PFSK-1 (cell line): Measurements from ENCODE around the gene SEMA6C.

Experiments used
- FOXP2 ChIP-seq: optimal IDR thresholded peaks from 2 replicates; pipeline ENCODE3; 2011; ENCODE audit warnings: borderline replicate concordance, control low read depth, inconsistent platforms; ENCODE audit not compliant: insufficient read depth; ENCODE audit errors: extremely low read length, extremely low read depth
- POLR2AphosphoS5 ChIP-seq: IDR thresholded peaks from 2 replicates; pipeline ENCODE4 v1.6.1; 2012; ENCODE audit warnings: low read depth, mild to moderate bottlenecking, control low read depth, low read length, moderate library complexity
- SIN3A ChIP-seq: IDR thresholded peaks from 2 replicates; pipeline ENCODE4 v1.6.1; 2012; ENCODE audit warnings: mild to moderate bottlenecking, low read length, moderate library complexity, borderline replicate concordance; ENCODE audit not compliant: insufficient read depth
- TAF1 ChIP-seq: IDR thresholded peaks from 2 replicates; pipeline ENCODE4 v1.6.1; 2012; ENCODE audit warnings: low read length, control low read depth, borderline replicate concordance; ENCODE audit not compliant: insufficient read depth
- TF ChIP-seq, protein P1 (sequence below), 2 experiments: IDR thresholded peaks; 2 replicates each; pipeline versions ENCODE4 v1.6.1 to v1.8.0; 2011 to 2012; ENCODE audit warnings: low read depth in 2 of 2, low read length in 2 of 2, control low read depth in 1 of 2, inconsistent platforms in 1 of 2, mild to moderate bottlenecking in 1 of 2, moderate library complexity in 1 of 2; ENCODE audit not compliant: insufficient read depth in 1 of 2

The SEMA6C gene

DNA sequence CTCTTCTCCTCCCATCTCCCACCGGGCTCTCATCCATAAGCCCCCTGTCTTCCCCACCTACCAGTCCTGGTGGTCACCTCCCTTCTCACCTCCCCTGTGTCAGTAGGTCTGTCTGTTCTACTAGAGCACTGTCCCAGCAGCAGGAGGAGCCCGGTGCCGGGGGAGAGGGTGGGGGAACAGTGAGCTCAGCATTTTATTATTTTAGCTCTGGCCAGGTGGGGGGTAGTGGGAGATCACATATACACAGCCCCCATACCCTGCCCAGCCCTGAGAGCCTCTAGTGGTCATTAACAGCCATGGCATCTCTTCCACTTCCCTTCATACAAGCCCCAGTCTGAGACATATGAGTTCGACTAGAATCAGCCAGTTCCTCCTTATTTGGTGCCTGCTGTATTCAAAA, 29.4 kb upstream of the SEMA6C start, which contains the start of gene TMOD4:
Gene TMOD4, minus strand, starts transcription at position 119 of the 400 bp plus-strand sequence. CDS start 1,106 bp downstream, outside the sequence.
- TF ChIP-seq, protein P1, sequence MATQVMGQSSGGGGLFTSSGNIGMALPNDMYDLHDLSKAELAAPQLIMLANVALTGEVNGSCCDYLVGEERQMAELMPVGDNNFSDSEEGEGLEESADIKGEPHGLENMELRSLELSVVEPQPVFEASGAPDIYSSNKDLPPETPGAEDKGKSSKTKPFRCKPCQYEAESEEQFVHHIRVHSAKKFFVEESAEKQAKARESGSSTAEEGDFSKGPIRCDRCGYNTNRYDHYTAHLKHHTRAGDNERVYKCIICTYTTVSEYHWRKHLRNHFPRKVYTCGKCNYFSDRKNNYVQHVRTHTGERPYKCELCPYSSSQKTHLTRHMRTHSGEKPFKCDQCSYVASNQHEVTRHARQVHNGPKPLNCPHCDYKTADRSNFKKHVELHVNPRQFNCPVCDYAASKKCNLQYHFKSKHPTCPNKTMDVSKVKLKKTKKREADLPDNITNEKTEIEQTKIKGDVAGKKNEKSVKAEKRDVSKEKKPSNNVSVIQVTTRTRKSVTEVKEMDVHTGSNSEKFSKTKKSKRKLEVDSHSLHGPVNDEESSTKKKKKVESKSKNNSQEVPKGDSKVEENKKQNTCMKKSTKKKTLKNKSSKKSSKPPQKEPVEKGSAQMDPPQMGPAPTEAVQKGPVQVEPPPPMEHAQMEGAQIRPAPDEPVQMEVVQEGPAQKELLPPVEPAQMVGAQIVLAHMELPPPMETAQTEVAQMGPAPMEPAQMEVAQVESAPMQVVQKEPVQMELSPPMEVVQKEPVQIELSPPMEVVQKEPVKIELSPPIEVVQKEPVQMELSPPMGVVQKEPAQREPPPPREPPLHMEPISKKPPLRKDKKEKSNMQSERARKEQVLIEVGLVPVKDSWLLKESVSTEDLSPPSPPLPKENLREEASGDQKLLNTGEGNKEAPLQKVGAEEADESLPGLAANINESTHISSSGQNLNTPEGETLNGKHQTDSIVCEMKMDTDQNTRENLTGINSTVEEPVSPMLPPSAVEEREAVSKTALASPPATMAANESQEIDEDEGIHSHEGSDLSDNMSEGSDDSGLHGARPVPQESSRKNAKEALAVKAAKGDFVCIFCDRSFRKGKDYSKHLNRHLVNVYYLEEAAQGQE (IDR thresholded peaks at IDR 0.05; ENCODE audit: insufficient read depth in 1 of 2, low read depth in 2 of 2, low read length in 2 of 2): no peak
- TF ChIP-seq TAF1: no peak
- TF ChIP-seq SIN3A: no peak
- TF ChIP-seq POLR2AphosphoS5: no peak
- no peak for TF ChIP-seq FOXP2

DNA sequence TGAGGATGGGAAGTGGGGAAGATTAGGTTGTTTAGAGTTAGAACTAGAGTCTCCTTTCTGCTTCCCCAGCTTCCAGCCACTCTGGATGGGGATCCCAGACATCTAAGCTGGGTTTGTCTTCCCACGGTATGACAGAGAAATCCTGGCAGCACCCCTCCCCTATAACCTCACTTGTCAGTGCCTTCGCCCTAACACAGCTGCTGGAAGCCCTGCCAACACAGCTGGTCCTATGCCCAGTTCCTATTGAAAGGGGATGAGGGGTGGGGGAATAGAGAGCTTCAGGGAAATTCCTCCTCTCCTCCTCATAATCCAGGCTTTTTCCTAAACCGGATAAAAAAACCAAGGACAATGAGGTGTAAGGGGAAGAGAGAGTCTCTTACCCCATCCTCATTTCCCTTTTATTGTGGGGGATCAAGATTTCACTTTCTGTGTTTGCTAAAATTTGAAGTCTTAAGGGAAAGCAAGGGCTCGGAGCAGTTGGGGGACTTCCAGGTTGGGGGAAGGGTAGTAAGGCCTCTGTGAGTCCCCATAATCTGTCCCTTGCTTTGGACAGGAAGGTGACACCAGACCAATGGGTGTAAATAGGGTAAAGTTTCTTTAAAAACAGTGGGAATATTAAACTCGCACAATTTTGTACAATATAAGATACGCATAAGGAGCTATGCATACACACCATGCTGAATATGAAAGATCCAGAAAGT, 28.8 kb upstream of the SEMA6C start:
- no peak for TF ChIP-seq TAF1
- no peak for TF ChIP-seq POLR2AphosphoS5
- TF ChIP-seq, protein P1 (IDR thresholded peaks at IDR 0.05; ENCODE audit: insufficient read depth in 1 of 2, low read depth in 2 of 2, low read length in 2 of 2): no peak
- TF ChIP-seq SIN3A: no peak
- no peak for TF ChIP-seq FOXP2

DNA sequence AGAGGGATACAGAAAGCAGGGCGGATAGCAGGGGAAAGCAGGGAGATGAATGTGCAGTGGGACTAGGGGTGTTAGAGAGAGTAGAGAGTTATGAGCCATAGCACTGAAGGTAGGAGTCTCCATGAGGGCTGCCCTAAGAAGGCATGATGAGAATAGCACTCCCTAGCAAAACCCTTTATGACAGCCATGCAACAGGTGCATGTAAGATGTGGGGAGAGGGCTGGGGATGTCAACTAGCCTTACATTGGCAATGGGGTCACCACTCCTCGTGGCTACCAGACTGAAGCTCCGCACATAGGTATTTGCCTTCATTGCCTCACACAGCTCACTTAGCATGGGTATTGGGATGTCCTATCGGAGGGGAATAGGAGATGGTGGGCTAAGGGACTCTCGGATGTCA, 24.8 kb upstream of the SEMA6C start:
- 0 out of 2 replicates have a peak, but pooled peaks have one; percentile 30 for TF ChIP-seq POLR2AphosphoS5
- TF ChIP-seq, protein P1 (IDR thresholded peaks at IDR 0.05; ENCODE audit: insufficient read depth in 1 of 2, low read depth in 2 of 2, low read length in 2 of 2): no peak

DNA sequence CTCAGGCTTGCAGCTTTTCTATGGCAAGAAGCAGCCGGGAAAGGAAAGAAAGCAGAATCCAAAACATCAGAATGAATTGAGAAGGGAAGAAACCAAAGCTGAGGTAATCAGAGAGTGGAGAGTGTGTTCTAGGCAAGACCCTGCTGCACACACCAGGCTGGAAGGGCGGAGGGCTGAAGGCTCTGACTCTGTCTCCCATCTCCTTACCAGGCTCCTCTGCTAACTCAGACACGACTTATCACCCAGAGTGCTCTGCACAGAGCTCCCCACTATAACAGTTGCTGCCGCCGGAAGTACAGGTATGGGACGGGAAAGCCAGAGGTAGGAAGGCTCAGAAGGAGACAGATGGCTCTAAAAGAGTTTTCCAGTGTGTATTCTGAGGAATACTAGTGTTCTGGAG, 20.7 kb upstream of the SEMA6C start:
- TF ChIP-seq POLR2AphosphoS5 (no peak), TAF1 (no peak), FOXP2 (no peak), SIN3A (no peak)
- TF ChIP-seq, protein P1 (IDR thresholded peaks at IDR 0.05; ENCODE audit: insufficient read depth in 1 of 2, low read depth in 2 of 2, low read length in 2 of 2): no peak

DNA sequence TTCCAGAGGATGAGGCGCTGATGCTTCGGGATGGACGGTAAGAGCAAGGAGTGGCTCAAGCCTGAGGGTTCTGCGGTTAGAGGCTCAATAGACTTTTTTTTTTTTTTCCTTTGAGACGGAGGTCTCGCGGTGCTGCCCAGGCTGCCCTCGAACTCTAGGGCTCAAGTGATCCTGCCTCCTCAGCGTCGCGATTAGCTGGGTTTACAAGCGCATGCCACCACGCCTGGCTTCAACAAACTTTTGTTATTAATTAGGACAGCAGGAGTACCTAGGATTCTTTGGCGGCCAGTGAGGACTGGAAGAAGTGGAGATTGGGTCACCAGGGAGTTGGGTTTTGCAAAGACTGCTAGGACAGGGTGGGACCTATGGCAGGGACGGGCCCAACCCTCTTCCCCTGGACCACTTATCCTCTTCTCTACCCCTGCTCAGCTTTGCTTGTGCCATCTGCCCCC, 20.1 kb upstream of the SEMA6C start:
- TF ChIP-seq FOXP2: no peak
- TF ChIP-seq, protein P1 (IDR thresholded peaks at IDR 0.05; ENCODE audit: insufficient read depth in 1 of 2, low read depth in 2 of 2, low read length in 2 of 2): no peak
- TF ChIP-seq SIN3A: no peak
- no peak for TF ChIP-seq POLR2AphosphoS5
- TF ChIP-seq TAF1: no peak
